Vagina (tissue), 2 donors: ENCODE results near the gene GRK3.

Experiments used
- CTCF ChIP-seq, 3 experiments: fragments of 450-650 bp in 2 of 3; fragments of 200-600 bp in 1 of 3; sonication (generic) in 1 of 3; IDR thresholded peaks; one replicate each; pipeline ENCODE4 v1.5.1; 2017 to 2019; ENCODE audit warnings: antibody characterized with exemption in 3 of 3, mild to moderate bottlenecking in 2 of 3, moderate library complexity in 2 of 3
- POLR2A ChIP-seq, 2 donors: fragments of 450-650 bp; IDR thresholded peaks; one replicate each; pipeline ENCODE4 v1.6.1; 2017; ENCODE audit warnings: antibody characterized with exemption in 2 of 2, mild to moderate bottlenecking in 2 of 2, moderate library complexity in 2 of 2
- POLR2AphosphoS5 ChIP-seq, 2 donors: sonication (generic); formaldehyde crosslinking; IDR thresholded peaks; one replicate each; pipeline ENCODE4 v1.9.0; 2017; ENCODE audit warnings: antibody characterized with exemption in 2 of 2, mild to moderate bottlenecking in 2 of 2, low read depth in 1 of 2; ENCODE audit not compliant: insufficient read depth in 1 of 2

DNA sequence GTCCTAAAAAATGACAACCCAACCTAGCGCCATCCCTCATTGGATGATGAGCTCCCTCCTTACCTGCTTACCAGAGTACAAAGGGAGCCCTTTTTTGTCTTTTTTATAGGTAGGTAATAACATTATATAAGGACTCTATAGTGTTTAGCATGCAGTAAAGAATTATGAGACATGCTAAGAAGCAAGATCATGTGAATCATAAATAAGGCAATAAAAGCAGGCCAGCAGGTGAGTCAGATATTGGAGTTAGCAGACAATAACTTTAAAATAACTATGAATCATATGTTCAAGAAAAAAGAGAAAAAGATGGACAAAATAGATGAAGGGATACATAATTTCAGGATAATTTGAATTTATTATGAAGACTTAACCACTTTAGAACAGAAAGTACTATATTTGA, 81.5 kb downstream of the GRK3 start:
- TF ChIP-seq CTCF (IDR thresholded peaks at IDR 0.05) (no peak), POLR2A (IDR thresholded peaks at IDR 0.05) (no peak), POLR2AphosphoS5 (IDR thresholded peaks at IDR 0.05; ENCODE audit: insufficient read depth in 1 of 2, low read depth in 1 of 2) (no peak)
